ENCODE data around the gene FBXL7.

FBXL7 gene

DNA sequence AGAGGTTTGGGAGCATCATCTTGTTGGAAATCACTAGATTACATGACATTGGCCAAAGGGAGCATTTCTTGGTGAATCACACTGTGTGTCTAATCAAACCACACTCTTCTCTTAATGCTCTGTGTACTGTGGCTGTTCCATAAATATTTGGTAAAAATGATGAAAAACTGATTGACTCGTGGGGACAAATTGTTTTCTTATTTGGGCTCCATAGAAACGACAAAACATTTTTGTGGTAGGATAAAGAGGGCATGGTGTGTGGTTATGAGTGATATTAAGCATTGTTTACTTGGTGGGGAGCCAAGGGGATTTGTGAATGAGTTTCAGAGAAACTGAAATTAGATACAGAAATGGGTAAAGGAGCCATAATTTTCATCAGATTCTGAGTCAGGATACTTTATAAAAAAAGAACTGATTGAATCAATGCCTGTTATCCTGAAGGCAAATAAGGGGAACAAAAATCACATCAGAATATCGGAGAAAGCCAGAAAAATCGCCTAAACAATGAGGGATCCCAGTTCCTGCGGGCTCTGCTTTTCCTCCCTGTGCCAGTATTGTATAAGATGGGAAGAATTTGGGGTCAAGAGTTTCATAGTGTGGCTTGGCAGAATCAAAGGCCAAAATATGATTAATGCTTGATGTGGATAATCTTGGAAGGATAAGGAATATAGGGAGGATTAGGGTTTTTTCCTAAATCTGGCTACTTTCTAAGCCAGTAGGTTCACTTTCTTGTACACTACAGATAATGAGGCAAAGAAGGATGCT lies 33.3 kb downstream of the FBXL7 start:
- in situ Hi-C loops (cut with HindIII; ENCODE audit: low sequenced_read_pairs), result no loop called here

GRCh38 chr5:15535938-15536337 lies 36.0 kb downstream of the FBXL7 start:
- in situ Hi-C loops (cut with HindIII; ENCODE audit: low sequenced_read_pairs), result no loop called here

DNA sequence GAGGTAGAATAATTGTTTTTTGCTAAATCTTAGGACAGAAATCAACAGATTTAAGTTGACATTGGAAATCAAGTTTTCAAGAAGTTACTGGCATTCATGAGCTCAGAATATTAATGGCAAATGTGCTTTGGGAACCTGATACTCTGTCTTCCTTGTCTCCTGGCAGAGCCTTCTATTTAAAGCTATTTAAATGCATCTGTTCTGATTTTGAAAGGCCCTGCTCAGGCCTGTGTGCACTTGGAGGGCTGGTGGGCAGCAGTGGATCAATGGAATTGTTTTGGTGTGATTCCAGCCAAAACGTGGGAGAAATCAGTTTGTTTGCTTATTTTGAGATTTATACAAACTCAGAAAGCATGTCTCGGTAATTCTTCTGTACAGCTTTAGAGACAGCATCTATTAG lies 38.5 kb downstream of the FBXL7 start:
- in situ Hi-C loops (cut with HindIII; ENCODE audit: low sequenced_read_pairs), result no loop called here

DNA sequence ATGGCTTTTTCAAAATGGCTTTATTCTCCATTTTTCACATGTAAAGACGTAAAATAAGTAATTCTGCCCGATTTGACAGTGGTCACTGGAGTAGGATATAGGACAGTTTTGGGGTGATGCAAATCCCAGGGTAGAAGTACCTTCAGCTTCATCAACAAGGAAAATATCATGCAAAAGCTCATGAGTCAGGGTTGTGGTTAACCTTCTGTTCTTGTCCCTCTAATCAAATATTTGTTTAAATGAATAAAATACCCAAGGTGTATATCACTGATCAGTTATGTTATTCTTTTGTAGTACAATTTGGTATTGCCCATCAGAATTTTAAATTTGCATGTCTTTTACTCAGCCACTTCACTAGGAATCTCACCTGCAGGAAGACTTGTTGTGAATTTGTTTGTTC lies 40.0 kb downstream of the FBXL7 start:
- in situ Hi-C loops (cut with HindIII; ENCODE audit: low sequenced_read_pairs), result no loop called here

GRCh38 chr5:15544039-15544438 lies 44.1 kb downstream of the FBXL7 start:
- in situ Hi-C loops (cut with HindIII; ENCODE audit: low sequenced_read_pairs), result no loop called here

DNA sequence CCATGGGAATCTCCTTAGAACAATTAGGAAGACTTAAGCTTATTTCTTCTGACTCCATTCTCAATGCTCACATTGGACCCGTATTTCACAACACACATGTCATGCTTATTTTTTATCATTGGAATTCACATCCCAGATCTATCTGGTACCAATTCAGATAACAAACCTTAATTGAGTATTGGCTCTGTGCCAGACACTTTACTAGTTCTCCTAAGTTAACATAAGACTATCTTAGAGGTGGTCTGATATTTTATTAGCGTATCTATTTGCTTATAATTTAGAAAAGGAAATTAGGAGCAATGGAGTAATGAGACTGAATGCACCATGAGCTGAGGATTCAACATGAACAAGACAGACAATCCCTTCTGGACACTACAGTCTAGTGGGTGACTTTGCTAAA lies 45.1 kb downstream of the FBXL7 start:
- in situ Hi-C loops (cut with HindIII; ENCODE audit: low sequenced_read_pairs), result loop anchor here (5.0 kb wide), 1 partner anchor 52 kb away; no protein-coding TSS in a partner anchor

- in situ Hi-C loops (cut with HindIII; ENCODE audit: low sequenced_read_pairs), result loop anchor here (5.0 kb wide), 1 partner anchor 50 kb away; no protein-coding TSS in a partner anchor
These were observed 47.4 kb downstream of the FBXL7 start for GRCh38 chr5:15547261-15547839.

DNA sequence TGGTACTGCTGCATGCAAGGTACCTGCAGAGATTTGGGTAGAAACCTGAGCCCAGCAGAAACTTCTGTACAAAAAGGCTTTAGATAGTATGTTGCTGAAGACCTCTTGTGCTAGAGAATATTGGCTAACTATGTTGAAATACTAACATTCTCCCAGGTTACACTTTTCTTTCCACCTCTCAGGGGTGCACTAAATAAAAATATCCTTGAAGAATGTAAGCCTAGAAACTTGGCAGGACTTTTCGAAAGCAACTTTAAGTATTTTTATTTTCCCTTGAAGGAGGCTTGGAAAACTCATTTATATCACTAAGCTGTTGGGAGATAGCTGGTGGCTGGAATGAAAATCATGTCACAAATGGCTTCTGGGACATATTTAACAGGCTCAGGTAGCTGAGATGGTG lies 50.0 kb downstream of the FBXL7 start:
- in situ Hi-C loops (cut with HindIII; ENCODE audit: low sequenced_read_pairs), result loop anchor here (5.0 kb wide), 1 partner anchor 47 kb away; no protein-coding TSS in a partner anchor

DNA sequence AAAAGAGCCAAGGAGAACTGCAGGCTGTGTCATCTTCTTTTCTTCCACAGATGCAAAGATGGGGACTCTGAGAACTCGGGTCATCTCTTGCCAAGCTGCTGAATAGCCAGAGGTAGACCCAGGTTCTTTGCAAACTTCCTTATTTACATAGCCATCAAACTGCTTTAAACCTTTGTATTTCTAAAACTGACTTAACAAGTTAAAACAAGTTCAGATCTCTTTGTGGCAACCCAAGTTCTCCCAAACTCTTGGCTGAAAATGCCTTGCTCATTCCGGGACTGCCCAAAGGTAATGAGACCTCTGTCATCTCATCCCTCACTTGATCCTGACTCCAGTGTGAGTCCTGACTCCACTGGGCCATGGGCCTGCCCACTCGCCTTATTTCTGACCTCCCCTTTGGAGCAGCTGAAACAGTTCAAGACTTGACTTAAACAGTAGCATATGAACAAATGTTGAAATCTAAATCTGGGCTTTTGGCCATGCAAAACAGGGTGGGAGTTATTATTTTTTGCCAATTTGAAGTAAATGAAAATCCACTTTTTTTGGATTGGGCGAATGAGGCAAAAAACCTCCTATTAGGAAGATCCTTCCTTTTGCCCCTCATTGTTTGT lies 50.6 kb downstream of the FBXL7 start:
- in situ Hi-C loops (cut with HindIII; ENCODE audit: low sequenced_read_pairs), result no loop called here

DNA sequence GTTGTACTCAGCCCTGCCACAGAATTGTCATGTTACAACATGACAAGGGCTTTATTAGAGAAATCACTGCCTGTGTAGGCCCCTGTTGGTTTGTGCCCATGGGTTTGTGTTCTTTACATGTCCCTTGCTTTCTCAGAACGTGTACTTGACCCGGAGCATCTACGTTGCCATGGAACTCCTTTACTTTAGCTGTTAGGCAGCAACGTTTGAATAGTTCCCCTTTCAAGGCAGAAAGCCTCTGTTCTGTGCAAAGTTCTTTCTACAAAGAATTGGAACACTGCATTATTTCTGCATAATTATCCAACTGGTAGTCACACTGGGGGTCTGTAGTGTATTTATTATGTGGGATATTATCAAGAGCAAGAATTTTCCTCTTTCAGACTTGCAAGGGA lies 51.1 kb downstream of the FBXL7 start:
- in situ Hi-C loops (cut with HindIII; ENCODE audit: low sequenced_read_pairs), result no loop called here

DNA sequence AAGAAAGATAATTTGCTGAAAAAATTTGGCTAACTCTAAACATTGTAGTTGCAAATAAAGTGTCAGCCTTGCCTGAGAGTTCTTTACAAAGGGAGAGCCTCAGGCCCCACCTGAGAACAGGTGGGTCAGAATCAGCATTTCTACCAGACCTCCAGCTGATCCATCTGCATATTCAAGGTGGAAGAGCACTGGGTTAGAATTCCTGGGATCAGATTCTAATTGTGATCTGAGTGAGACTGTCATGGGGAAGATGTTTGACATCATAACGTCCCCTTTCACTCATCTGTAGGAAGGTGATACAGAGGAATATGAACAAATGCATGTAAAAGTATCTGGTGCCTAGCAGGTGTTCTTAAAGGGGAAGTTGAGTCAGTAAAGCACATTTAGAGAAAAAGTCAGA lies 54.6 kb downstream of the FBXL7 start:
- in situ Hi-C loops (cut with HindIII; ENCODE audit: low sequenced_read_pairs), result no loop called here

DNA sequence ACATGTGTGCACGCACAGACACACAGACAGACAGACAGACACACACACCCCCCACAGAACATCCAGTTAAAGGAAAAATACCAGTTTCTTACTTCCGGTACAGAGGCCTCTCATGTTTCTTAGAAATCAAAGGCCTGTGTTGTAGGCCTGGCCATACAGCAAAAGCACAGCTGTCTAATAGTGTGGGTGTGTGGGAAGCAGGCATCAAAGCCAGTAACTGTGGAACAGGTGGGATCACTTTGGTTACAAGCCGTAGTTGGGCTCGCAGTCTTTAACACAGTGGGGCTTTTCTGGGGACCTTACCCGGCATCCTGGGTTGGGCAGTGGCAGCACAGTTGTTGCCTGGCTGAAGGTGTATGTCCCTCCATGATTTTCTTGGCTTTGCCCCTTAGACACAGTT lies 55.2 kb downstream of the FBXL7 start:
- in situ Hi-C loops (cut with HindIII; ENCODE audit: low sequenced_read_pairs), result no loop called here

- in situ Hi-C loops (cut with HindIII; ENCODE audit: low sequenced_read_pairs), result no loop called here
These were observed 58.3 kb downstream of the FBXL7 start for GRCh38 chr5:15558240-15558639.

GRCh38 chr5:15558681-15559080 lies 58.7 kb downstream of the FBXL7 start:
- in situ Hi-C loops (cut with HindIII; ENCODE audit: low sequenced_read_pairs), result no loop called here

GRCh38 chr5:15560421-15560820 lies 60.4 kb downstream of the FBXL7 start:
- in situ Hi-C loops (cut with HindIII; ENCODE audit: low sequenced_read_pairs), result no loop called here

GRCh38 chr5:15564523-15564922 lies 64.5 kb downstream of the FBXL7 start:
- in situ Hi-C loops (cut with HindIII; ENCODE audit: low sequenced_read_pairs), result no loop called here

GRCh38 chr5:15564957-15565356 lies 65.0 kb downstream of the FBXL7 start:
- in situ Hi-C loops (cut with HindIII; ENCODE audit: low sequenced_read_pairs), result no loop called here

- in situ Hi-C loops (cut with HindIII; ENCODE audit: low sequenced_read_pairs), result no loop called here
These were observed 66.3 kb downstream of the FBXL7 start for GRCh38 chr5:15566306-15566705.

- in situ Hi-C loops (cut with HindIII; ENCODE audit: low sequenced_read_pairs), result no loop called here
These were observed 66.8 kb downstream of the FBXL7 start for GRCh38 chr5:15566789-15567188.

- in situ Hi-C loops (cut with HindIII; ENCODE audit: low sequenced_read_pairs), result no loop called here
These were observed 70.5 kb downstream of the FBXL7 start for GRCh38 chr5:15570491-15570890.

DNA sequence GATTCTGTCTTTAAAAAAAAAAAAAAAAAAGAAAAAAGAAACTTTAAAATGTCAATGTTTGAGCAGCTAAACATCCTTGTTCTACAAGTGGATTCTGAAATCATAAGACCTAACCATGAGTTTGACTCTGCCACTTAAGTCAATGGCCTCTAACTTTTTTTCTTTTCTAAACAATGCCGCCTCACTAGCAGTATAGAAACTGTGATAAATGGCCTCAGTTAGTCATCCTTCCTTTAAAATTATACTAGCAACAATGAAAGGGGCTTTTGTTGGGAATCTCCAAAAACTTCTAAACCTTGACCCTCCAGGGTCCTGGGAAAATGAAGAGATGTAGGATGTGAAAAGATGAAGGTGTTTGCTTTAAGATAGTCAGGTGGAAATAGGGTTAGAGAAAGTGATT lies 71.1 kb downstream of the FBXL7 start:
- in situ Hi-C loops (cut with HindIII; ENCODE audit: low sequenced_read_pairs), result no loop called here

DNA sequence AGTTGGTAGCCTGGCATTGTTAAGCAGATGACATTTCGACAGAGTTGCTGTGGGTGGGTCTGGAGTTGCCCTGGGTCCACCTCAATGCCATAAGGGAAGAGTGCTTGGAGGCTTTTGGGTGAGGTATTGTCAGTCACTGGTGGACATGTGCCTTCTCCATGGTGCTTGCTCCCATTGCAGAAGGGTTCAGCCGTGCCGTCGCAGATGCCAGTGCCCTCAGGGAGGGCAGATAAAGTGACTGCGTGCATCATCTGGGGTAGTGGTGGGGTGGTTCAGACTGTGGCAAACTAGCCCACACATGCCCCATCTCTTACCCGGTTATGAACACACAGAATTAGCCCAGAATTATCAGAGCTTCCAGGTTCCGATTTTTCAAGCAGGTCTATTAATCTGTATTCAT lies 71.6 kb downstream of the FBXL7 start:
- in situ Hi-C loops (cut with HindIII; ENCODE audit: low sequenced_read_pairs), result no loop called here
